GM10266 (cell line): ENCODE measurements around the gene UPP1.
"Not testable (repeated sequence)": the region's sequence is repeated elsewhere in the genome, so short reads cannot be mapped to it uniquely, and the experiment has no call there.

Source experiments
- DNase-seq: peaks from one replicate; pipeline ENCODE4 v3.0.0; 2012; ENCODE audit errors: extremely low spot score
- CTCF ChIP-seq: IDR thresholded peaks from 2 replicates; pipeline ENCODE4 v1.5.1; 2012; ENCODE audit warnings: mild to moderate bottlenecking, low read depth; ENCODE audit not compliant: control insufficient read depth, insufficient read depth; ENCODE audit errors: missing control alignments

The UPP1 gene

DNA sequence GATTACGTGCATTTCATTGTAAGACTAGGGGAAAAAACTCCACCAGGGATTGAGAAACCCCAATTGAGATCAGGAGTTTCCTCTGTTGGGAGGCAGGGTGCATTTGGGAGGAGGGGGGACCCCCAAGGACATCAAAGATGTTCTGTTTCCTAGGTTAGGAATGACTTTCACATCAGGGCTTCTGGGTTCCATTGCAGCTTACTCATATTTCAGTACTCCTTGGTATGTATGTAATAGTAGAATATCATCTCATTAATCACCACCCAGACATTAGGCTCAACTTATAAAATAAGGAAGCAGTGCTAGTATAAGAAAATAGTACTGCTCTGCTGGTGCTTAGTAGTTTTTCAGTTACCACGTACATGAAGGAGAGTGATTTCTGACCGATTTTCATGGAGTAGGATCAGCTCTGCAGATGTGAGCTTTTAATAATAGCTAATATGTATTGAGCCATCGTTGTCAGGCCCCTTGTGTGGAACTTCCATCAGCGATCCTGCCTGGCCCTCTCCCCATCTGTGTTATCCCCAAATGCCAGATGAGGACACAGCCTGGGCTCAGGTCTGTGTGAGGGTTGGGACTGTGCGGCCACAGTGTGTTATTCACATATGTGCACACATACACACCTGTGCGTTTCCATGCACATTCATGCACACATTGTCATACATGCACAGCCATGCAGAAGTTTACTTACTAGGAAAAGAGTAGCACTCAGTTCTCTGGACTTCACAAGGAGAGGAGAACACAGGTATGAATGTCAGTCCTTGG, 23.5 kb downstream of the UPP1 start:
- no peak for DNase-seq
- TF ChIP-seq CTCF: no peak

DNA sequence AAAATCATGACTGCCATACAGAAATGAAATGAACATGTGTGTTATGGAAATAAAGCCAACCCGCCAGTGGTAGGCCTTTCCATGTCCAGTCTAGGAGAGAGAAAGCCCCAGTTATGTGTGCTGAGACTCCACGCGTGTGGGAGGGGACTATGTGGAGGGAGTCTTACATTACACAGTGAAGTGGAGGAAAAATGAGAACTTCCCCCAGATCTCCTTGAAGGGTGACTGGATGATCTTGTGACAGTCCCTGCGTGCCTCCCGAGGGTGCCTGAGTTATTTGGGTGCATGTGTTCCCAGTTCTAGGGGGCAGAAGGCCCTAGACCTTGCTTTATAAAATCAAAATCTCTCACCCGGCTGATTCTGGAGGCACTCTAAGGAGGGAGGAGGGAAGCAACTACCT, 24.2 kb downstream of the UPP1 start:
- no peak for TF ChIP-seq CTCF
- no peak for DNase-seq

DNA sequence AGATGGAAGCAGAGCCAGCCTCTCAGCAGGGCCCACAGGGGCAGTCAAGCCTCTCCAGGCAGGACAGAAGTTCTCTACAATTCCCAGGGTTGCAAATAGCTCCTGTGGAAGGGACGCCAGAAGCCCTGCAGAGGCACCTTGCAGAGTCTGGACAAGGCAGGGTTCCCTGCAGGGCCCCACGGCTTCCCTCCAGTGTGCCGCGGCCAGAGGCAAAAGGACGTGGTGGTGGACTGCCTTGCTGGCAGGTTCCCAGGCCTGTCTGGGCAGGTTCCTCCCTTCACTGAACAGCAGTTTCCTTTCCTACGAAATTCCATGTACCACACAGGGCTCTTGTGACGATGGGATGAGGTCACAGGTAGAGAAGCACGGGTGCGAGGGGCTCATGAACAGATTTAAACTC, 25.1 kb downstream of the UPP1 start:
- no peak for DNase-seq
- no peak for TF ChIP-seq CTCF

DNA sequence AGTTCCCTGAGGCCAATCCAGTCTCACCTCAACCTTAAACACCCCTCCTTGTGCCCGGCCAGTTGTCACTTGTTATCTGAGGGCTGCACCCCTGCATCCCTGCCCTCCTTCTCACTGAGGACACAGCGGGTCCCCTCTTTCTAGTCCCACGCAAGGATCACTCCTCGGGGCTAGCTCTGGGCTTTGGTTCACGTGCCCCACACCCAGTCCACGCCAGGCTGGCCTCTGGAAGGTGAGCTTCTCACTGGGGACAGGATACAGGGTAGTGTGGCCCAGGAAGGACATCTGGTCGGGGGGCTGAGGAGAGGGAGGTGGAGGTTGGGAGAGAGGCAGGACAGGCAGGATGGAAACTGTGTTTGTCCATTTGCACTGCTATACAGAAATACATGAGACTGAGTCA, 25.5 kb downstream of the UPP1 start:
- TF ChIP-seq CTCF: no peak
- DNase-seq: no peak

GRCh38 chr7:48116043-48116442, 27.0 kb downstream of the UPP1 start:
- DNase-seq: no peak
- TF ChIP-seq CTCF: no peak

GRCh38 chr7:48118041-48118440, 29.0 kb downstream of the UPP1 start:
- DNase-seq: no peak
- no peak for TF ChIP-seq CTCF

- DNase-seq: not testable (repeated sequence)
Observed at GRCh38 chr7:48120536-48120935, 31.5 kb downstream of the UPP1 start.

- no peak for DNase-seq
- TF ChIP-seq CTCF: no peak
Observed at GRCh38 chr7:48126037-48126436, 37.0 kb downstream of the UPP1 start.
